SIG-M5 (cell line): ENCODE data around the gene TRNAU1AP.
"Not testable (repeated sequence)": the region's sequence is repeated elsewhere in the genome, so short reads cannot be mapped to it uniquely, and the experiment has no call there.

Experiments used
- DNase-seq: peaks from one replicate; lab custom pipeline; 2025; lab: John Stamatoyannopoulos, UW

Gene TRNAU1AP

GRCh38 chr1:28577738-28578536 lies 25.1 kb downstream of the TRNAU1AP start:
- no peak for DNase-seq

- no peak for DNase-seq
These were observed 25.9 kb downstream of the TRNAU1AP start for GRCh38 chr1:28578696-28579218.

- DNase-seq: no peak
These were observed 26.5 kb downstream of the TRNAU1AP start for GRCh38 chr1:28579401-28579800.

- DNase-seq: no peak
These were observed 28.0 kb downstream of the TRNAU1AP start for GRCh38 chr1:28580722-28581530.

- peak; percentile 72 for DNase-seq
These were observed 28.8 kb downstream of the TRNAU1AP start for GRCh38 chr1:28581531-28582247.

- DNase-seq: no peak
These were observed 29.3 kb downstream of the TRNAU1AP start for GRCh38 chr1:28582248-28582615.

- DNase-seq: not testable (repeated sequence)
These were observed 33.9 kb downstream of the TRNAU1AP start for GRCh38 chr1:28586585-28587391.

GRCh38 chr1:28591708-28592320 lies 38.9 kb downstream of the TRNAU1AP start, which contains the start of gene RAB42:
TSS of gene RAB42 (plus strand) at chr1:28592265. CDS start at chr1:28592512, 247 bp downstream.
- no peak for DNase-seq

- no peak for DNase-seq
These were observed 39.6 kb downstream of the TRNAU1AP start for GRCh38 chr1:28592321-28593071.

GRCh38 chr1:28593988-28594356 lies 41.1 kb downstream of the TRNAU1AP start:
- not testable (repeated sequence) for DNase-seq

- not testable (repeated sequence) for DNase-seq
These were observed 42.0 kb downstream of the TRNAU1AP start for GRCh38 chr1:28594686-28595411.

GRCh38 chr1:28595412-28596191 lies 42.7 kb downstream of the TRNAU1AP start:
- no peak for DNase-seq

- not testable (repeated sequence) for DNase-seq
These were observed 43.4 kb downstream of the TRNAU1AP start for GRCh38 chr1:28596276-28596675.

GRCh38 chr1:28601696-28602095 lies 48.8 kb downstream of the TRNAU1AP start:
- no peak for DNase-seq

- no peak for DNase-seq
These were observed 49.9 kb downstream of the TRNAU1AP start for GRCh38 chr1:28602536-28603439.

GRCh38 chr1:28604411-28604810 lies 51.5 kb downstream of the TRNAU1AP start:
- no peak for DNase-seq

GRCh38 chr1:28604962-28605361 lies 52.1 kb downstream of the TRNAU1AP start:
- DNase-seq: no peak

GRCh38 chr1:28606771-28607170 lies 53.9 kb downstream of the TRNAU1AP start:
- DNase-seq: no peak
